Transverse colon (tissue), 3 donors: Measurements from ENCODE around the gene MID1.

Source experiments
- EP300 ChIP-seq: sonication (generic); formaldehyde crosslinking; IDR thresholded peaks from one replicate; pipeline ENCODE4 v1.6.1; 2017; ENCODE audit warnings: antibody characterized with exemption, low read depth
- POLR2A ChIP-seq: fragments of 450-650 bp; IDR thresholded peaks from one replicate; pipeline ENCODE4 v1.6.1; 2016; ENCODE audit warnings: antibody characterized with exemption, mild to moderate bottlenecking, moderate library complexity
- TF ChIP-seq, protein P1 (sequence below), 5 experiments: fragments of 200-600 bp in 3 of 5; fragments of 450-650 bp in 2 of 5; sonication (generic) in 3 of 5; IDR thresholded peaks; 1 replicate in 2 of 5; 2 replicates in 3 of 5; pipeline ENCODE4 v1.5.1; 2016 to 2017; ENCODE audit warnings: antibody characterized with exemption in 5 of 5, inconsistent platforms in 3 of 5, mild to moderate bottlenecking in 2 of 5, moderate library complexity in 1 of 5

DNA sequence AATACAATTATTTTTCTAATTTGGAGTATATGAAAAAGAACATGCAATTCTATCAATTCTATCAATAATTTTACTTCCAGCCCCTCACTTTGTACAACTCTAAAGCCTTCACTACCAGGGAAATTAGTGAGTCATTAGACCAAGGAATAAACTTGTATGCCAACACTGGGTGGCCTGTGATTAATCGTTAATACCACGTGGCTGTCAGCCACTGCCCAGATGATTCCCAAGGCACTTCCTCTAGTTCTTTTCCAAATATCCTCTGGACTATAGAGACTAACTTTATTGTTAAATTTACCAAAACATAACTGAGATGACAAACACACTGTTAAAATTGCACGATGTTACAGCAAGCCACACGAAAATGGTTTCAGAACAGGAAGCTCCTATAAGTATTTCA, 45.7 kb downstream of the MID1 start:
- TF ChIP-seq, protein P1, sequence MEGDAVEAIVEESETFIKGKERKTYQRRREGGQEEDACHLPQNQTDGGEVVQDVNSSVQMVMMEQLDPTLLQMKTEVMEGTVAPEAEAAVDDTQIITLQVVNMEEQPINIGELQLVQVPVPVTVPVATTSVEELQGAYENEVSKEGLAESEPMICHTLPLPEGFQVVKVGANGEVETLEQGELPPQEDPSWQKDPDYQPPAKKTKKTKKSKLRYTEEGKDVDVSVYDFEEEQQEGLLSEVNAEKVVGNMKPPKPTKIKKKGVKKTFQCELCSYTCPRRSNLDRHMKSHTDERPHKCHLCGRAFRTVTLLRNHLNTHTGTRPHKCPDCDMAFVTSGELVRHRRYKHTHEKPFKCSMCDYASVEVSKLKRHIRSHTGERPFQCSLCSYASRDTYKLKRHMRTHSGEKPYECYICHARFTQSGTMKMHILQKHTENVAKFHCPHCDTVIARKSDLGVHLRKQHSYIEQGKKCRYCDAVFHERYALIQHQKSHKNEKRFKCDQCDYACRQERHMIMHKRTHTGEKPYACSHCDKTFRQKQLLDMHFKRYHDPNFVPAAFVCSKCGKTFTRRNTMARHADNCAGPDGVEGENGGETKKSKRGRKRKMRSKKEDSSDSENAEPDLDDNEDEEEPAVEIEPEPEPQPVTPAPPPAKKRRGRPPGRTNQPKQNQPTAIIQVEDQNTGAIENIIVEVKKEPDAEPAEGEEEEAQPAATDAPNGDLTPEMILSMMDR (IDR thresholded peaks at IDR 0.05): no peak
- TF ChIP-seq POLR2A (no peak), EP300 (no peak)
